Measurements from ENCODE around the gene ZNF354C. TPM values are rescaled to one million over a fixed set of nuclear protein-coding genes. Genes with fewer than 3 reads are reported as not detected.
"Not testable (repeated sequence)": the region's sequence is repeated elsewhere in the genome, so short reads cannot be mapped to it uniquely, and the experiment has no call there.

ZNF354C gene
- polyA plus RNA-seq (ENCODE audit: insufficient read length): 18.4 TPM
- long read RNA-seq, donor 1, full-length matches to known transcripts: 3 of 3 reads
- long read RNA-seq, donor 1, partial matches to known transcripts: 0 of 3 reads
- long read RNA-seq, donor 1, other reads (novel, unspliced or antisense): 0 of 3 reads
- long read RNA-seq, donor 2, full-length matches to known transcripts: 5 of 5 reads
- long read RNA-seq, donor 2, partial matches to known transcripts: 0 of 5 reads
- long read RNA-seq, donor 2, other reads (novel, unspliced or antisense): 0 of 5 reads
- long read RNA-seq, donor 3, full-length matches to known transcripts: 1 of 1 reads
- long read RNA-seq, donor 3, partial matches to known transcripts: 0 of 1 reads
- long read RNA-seq, donor 3, other reads (novel, unspliced or antisense): 0 of 1 reads
- long read RNA-seq, donor 4: 0 reads
- long read RNA-seq, donor 5, full-length matches to known transcripts: 5 of 5 reads
- long read RNA-seq, donor 5, partial matches to known transcripts: 0 of 5 reads
- long read RNA-seq, donor 5, other reads (novel, unspliced or antisense): 0 of 5 reads
- long read RNA-seq, donor 6, full-length matches to known transcripts: 8 of 8 reads
- long read RNA-seq, donor 6, partial matches to known transcripts: 0 of 8 reads
- long read RNA-seq, donor 6, other reads (novel, unspliced or antisense): 0 of 8 reads
- long read RNA-seq, donor 7, full-length matches to known transcripts: 6 of 6 reads
- long read RNA-seq, donor 7, partial matches to known transcripts: 0 of 6 reads
- long read RNA-seq, donor 7, other reads (novel, unspliced or antisense): 0 of 6 reads
- long read RNA-seq, donor 8, full-length matches to known transcripts: 3 of 3 reads
- long read RNA-seq, donor 8, partial matches to known transcripts: 0 of 3 reads
- long read RNA-seq, donor 8, other reads (novel, unspliced or antisense): 0 of 3 reads

- peak; percentile 91 for DNase-seq
Measured at GRCh38 chr5:179060116-179061008, at the start of gene ZNF354C. ZNF354C (plus strand) TSS chr5:179060373; CDS start chr5:179062069, 1,696 bp downstream.

- peak; percentile 95 for DNase-seq
Measured at GRCh38 chr5:179023528-179024189, 36.5 kb upstream of the ZNF354C start, which contains the start of gene ZNF879. ZNF879 (plus strand) TSS chr5:179023804; CDS start chr5:179025005, 1,201 bp downstream.

GRCh38 chr5:179033004-179033580, 27.1 kb upstream of the ZNF354C start:
- DNase-seq: no peak

GRCh38 chr5:179044765-179045164, 15.4 kb upstream of the ZNF354C start:
- no peak for DNase-seq

GRCh38 chr5:179051784-179052183, 8.4 kb upstream of the ZNF354C start:
- no peak for DNase-seq

GRCh38 chr5:179054036-179054785, 6.0 kb upstream of the ZNF354C start:
- DNase-seq: no peak

- DNase-seq: no peak
Measured at GRCh38 chr5:179054876-179055275, 5.3 kb upstream of the ZNF354C start.

GRCh38 chr5:179055436-179055835, 4.7 kb upstream of the ZNF354C start:
- no peak for DNase-seq

GRCh38 chr5:179055841-179056240, 4.3 kb upstream of the ZNF354C start:
- no peak for DNase-seq

- DNase-seq: no peak
Measured at GRCh38 chr5:179061025-179061424, 852 bp downstream of the ZNF354C start.

- no peak for DNase-seq
Measured at GRCh38 chr5:179065703-179066102, 5.5 kb downstream of the ZNF354C start.

- no peak for DNase-seq
Measured at GRCh38 chr5:179079165-179079987, 19.2 kb downstream of the ZNF354C start.

GRCh38 chr5:179080724-179081123, 20.6 kb downstream of the ZNF354C start:
- DNase-seq: no peak

GRCh38 chr5:179089502-179089901, 29.3 kb downstream of the ZNF354C start:
- no peak for DNase-seq

- not testable (repeated sequence) for DNase-seq
Measured at GRCh38 chr5:179101282-179101681, 41.1 kb downstream of the ZNF354C start.

- no peak for DNase-seq
Measured at GRCh38 chr5:179110528-179110927, 50.4 kb downstream of the ZNF354C start.

GRCh38 chr5:179111267-179112207, 51.4 kb downstream of the ZNF354C start:
- no peak for DNase-seq

Measured in left kidney (tissue), 8 donors.